HEK293 (cell line): ENCODE results near the gene CCDC170.

Experiments used
- CTCF ChIA-PET: fragments of 350-600 bp; formaldehyde crosslinking; extraction: SDS; loops from one replicate; lab custom pipeline; 2021; ENCODE audit warnings: antibody characterized with exemption; lab: Yijun Ruan, JAX
- POLR2A ChIA-PET: fragments of 300-600 bp; formaldehyde crosslinking; extraction: SDS; loops from one replicate; lab custom pipeline; 2020; ENCODE audit warnings: antibody characterized with exemption, inconsistent platforms; lab: Yijun Ruan, JAX
- H3K27ac ChIP-seq: fragments of 200-500 bp; sonication (Bioruptor generic); 2 replicates; pipeline ENCODE4 v1.5.1; 2014; ENCODE audit warnings: low read depth, low read length, control low read depth, inconsistent platforms; ENCODE audit errors: extremely low read depth
- H3K36me3 ChIP-seq, 2 experiments: fragments of 200-500 bp in 1 of 2; sonication (Bioruptor generic) in 1 of 2; 1 replicate in 1 of 2; 2 replicates in 1 of 2; pipeline ENCODE4 v1.5.1; 2014 to 2017; ENCODE audit warnings: inconsistent platforms in 2 of 2, low read length in 2 of 2; ENCODE audit not compliant: control insufficient read depth in 2 of 2, insufficient read depth in 1 of 2
- H3K4me1 ChIP-seq: fragments of 200-500 bp; sonication (Bioruptor generic); 2 replicates; pipeline ENCODE4 v1.5.1; 2014; ENCODE audit warnings: mild to moderate bottlenecking, low read length, inconsistent platforms; ENCODE audit not compliant: control insufficient read depth, insufficient read depth
- H3K4me3 ChIP-seq: 2 replicates; pipeline ENCODE4 v1.5.1; 2011; ENCODE audit warnings: low read depth, mild to moderate bottlenecking, control low read depth, low read length, moderate library complexity
- H3K9me3 ChIP-seq: fragments of 200-500 bp; sonication (Bioruptor generic); 2 replicates; pipeline ENCODE4 v1.5.1; 2014; ENCODE audit warnings: low read depth, low read length, inconsistent platforms; ENCODE audit not compliant: control insufficient read depth, insufficient read depth
- BCL11B ChIP-seq: fragments of 450-650 bp; formaldehyde crosslinking; IDR thresholded peaks from 2 replicates; pipeline ENCODE4 v1.5.1; 2016; ENCODE audit warnings: low read depth, missing biosample characterization, missing genetic modification characterization
- KLF7 ChIP-seq: fragments of 450-650 bp; formaldehyde crosslinking; IDR thresholded peaks from 2 replicates; pipeline ENCODE4 v1.5.1; 2016; ENCODE audit warnings: missing biosample characterization, missing genetic modification characterization, borderline replicate concordance
- PATZ1 ChIP-seq: fragments of 450-650 bp; formaldehyde crosslinking; IDR thresholded peaks from 2 replicates; pipeline ENCODE4 v1.5.1; 2016; ENCODE audit warnings: missing biosample characterization, missing genetic modification characterization
- TRIM28 ChIP-seq: IDR thresholded peaks from 2 replicates; pipeline ENCODE4 v1.6.1; 2011; ENCODE audit warnings: low read length, control low read depth, borderline replicate concordance
- YY1 ChIP-seq: fragments of 450-650 bp; formaldehyde crosslinking; IDR thresholded peaks from 2 replicates; pipeline ENCODE4 v1.5.1; 2018; ENCODE audit warnings: missing biosample characterization, missing genetic modification characterization
- ZNF146 ChIP-seq: fragments of 450-650 bp; formaldehyde crosslinking; IDR thresholded peaks from 2 replicates; pipeline ENCODE4 v1.5.1; 2016; ENCODE audit warnings: missing biosample characterization, missing genetic modification characterization
- ZNF324 ChIP-seq: fragments of 450-650 bp; formaldehyde crosslinking; IDR thresholded peaks from 2 replicates; pipeline ENCODE4 v1.5.1; 2016; ENCODE audit warnings: missing biosample characterization, missing genetic modification characterization
- ZNF514 ChIP-seq: fragments of 450-650 bp; formaldehyde crosslinking; IDR thresholded peaks from 2 replicates; pipeline ENCODE4 v1.5.1; 2016; ENCODE audit warnings: missing biosample characterization, missing genetic modification characterization
- ZNF518A ChIP-seq: fragments of 450-650 bp; formaldehyde crosslinking; conservative IDR thresholded peaks from 2 replicates; pipeline ENCODE4 v1.5.1; 2016; ENCODE audit warnings: low read depth, missing biosample characterization, missing genetic modification characterization

The CCDC170 gene

GRCh38 chr6:151461673-151462072 is 32.1 kb upstream of the CCDC170 start:
- H3K36me3 ChIP-seq: peaks cover 35 to 85% of the 10 kb centered on the region in 2 experiments

GRCh38 chr6:151464702-151465101 is 29.1 kb upstream of the CCDC170 start:
- CTCF ChIA-PET: no interaction called here

More at GRCh38 chr6:151461673-151462072, 32.1 kb upstream of the CCDC170 start:
- H3K27ac ChIP-seq: no peak overlapping the region
- H3K4me3 ChIP-seq: no peak overlapping the region
- H3K4me1 ChIP-seq: no peaks in the 10 kb centered on the region
- POLR2A ChIA-PET: no interaction called here
- CTCF ChIA-PET: interaction anchor here (1.3 to 4.7 kb wide), 2 partner anchors 14 to 56 kb away, joined by 3 to 10 read pairs; no protein-coding TSS in a partner anchor
- TF ChIP-seq KLF7 (tag by site-specific recombination): no peak
- no peak for TF ChIP-seq ZNF146 (tag by site-specific recombination)
- no peak for TF ChIP-seq YY1 (tag by site-specific recombination)
- TF ChIP-seq BCL11B (tag by site-specific recombination): no peak
- no peaks in the 10 kb centered on the region for H3K9me3 ChIP-seq

More at GRCh38 chr6:151464702-151465101, 29.1 kb upstream of the CCDC170 start:
- H3K36me3 ChIP-seq: peaks cover 33 to 73% of the 10 kb centered on the region in 2 experiments
- H3K27ac ChIP-seq: no peak overlapping the region
- POLR2A ChIA-PET: no interaction called here
- H3K4me1 ChIP-seq: no peaks in the 10 kb centered on the region
- no peak overlapping the region for H3K4me3 ChIP-seq
- H3K9me3 ChIP-seq: no peaks in the 10 kb centered on the region
- TF ChIP-seq ZNF514 (tag by site-specific recombination): no peak
- TF ChIP-seq ZNF324 (tag by site-specific recombination): no peak
- no peak for TF ChIP-seq TRIM28
- no peak for TF ChIP-seq ZNF518A (tag by site-specific recombination)
- TF ChIP-seq PATZ1 (tag by site-specific recombination): no peak
